GM21723 (cell line): ENCODE measurements around the gene ZNF524.
A peak's percentile ranks its signal among the peaks of the same experiment; 100 is the strongest.
"Not testable (repeated sequence)": the region's sequence is repeated elsewhere in the genome, so short reads cannot be mapped to it uniquely, and the experiment has no call there.

Source experiments
- ATAC-seq: cut with Tn5 transposase; IDR thresholded peaks from one replicate; pipeline ENCODE4 v1.9.1; 2021; ENCODE audit warnings: mild to moderate bottlenecking, moderate library complexity; ENCODE audit not compliant: unreplicated experiment

The ZNF524 gene

DNA sequence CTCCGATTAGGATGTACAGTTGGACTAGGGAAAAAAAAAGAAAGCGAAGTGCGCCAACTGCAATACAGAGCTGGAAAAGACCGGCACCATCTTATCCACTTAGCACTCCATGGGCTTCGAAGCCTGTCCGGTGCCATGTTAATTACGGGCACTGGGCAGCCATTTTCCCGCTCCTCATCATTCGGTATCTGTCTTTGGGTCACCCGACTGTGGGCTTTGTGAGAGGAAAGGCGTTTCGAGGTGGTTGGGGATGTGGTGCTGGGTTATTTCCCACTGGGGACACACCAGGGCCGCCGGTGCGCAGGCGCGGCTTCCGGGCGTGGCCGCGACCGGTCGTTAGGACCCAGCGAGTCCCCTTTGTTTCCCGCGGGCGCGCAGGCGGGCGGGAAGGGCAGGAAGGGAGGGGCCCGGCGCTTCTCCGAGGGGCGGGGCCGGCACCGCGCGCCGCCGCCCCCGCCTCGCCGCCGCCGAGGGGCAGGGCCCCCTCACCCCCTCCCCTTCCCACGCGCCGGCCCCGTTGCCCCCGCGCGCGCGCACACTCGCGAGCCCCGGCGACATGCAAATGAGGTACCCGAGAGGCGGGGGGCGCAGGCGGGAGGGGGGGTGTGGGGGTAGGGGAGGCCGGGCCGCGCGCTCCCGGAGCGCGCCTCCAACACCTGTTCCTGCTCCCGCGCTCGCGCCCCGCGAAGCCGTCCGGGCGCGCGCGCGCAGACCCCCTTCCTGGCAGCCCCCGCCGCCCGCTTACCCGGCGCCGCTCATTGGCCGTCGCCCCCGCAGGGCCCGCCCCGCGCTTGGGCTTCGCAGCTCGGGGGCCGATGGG, at the start of gene ZNF524:
ZNF524 (plus strand) TSS at position 447 of the 820 bp plus-strand sequence. CDS start 1,825 bp downstream, outside the sequence.
- peak; percentile 45 for ATAC-seq

DNA sequence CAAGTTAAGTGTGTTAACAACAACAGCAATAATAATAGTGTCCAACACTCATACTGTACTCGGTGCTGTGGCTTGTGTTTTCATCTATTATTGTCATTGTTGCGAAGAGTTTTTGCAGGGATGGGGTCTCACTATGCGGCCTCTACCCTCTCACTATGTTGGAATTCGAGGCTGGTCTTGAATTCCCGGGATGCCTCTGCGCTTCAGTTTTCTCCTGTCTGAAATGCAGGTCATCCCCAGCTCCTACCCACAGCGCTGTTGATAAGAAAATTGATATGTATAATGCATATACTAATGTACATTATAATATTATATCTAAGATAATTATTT, 49.8 kb upstream of the ZNF524 start:
- ATAC-seq = no peak

DNA sequence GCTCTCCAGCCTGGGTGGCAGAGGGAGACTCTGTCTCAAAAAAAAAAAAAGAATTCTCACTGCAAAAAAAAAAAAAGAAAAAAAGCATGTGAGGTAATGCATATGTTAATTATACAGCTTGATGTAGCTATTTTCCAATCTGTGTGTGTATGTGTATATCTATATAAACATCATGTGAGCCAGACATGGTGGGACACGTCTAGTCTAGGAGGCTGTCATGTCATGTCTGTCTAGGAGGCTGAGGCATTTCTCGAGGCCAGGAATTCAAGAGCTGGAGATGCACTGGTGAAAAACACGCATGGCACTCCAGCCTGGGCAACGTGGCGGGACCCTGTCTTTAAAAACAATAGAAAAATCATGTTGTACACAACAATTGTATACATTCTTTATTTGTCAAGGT, 47.9 kb upstream of the ZNF524 start:
- no peak for ATAC-seq

GRCh38 chr19:55552620-55553019, 47.5 kb upstream of the ZNF524 start:
- no peak for ATAC-seq

DNA sequence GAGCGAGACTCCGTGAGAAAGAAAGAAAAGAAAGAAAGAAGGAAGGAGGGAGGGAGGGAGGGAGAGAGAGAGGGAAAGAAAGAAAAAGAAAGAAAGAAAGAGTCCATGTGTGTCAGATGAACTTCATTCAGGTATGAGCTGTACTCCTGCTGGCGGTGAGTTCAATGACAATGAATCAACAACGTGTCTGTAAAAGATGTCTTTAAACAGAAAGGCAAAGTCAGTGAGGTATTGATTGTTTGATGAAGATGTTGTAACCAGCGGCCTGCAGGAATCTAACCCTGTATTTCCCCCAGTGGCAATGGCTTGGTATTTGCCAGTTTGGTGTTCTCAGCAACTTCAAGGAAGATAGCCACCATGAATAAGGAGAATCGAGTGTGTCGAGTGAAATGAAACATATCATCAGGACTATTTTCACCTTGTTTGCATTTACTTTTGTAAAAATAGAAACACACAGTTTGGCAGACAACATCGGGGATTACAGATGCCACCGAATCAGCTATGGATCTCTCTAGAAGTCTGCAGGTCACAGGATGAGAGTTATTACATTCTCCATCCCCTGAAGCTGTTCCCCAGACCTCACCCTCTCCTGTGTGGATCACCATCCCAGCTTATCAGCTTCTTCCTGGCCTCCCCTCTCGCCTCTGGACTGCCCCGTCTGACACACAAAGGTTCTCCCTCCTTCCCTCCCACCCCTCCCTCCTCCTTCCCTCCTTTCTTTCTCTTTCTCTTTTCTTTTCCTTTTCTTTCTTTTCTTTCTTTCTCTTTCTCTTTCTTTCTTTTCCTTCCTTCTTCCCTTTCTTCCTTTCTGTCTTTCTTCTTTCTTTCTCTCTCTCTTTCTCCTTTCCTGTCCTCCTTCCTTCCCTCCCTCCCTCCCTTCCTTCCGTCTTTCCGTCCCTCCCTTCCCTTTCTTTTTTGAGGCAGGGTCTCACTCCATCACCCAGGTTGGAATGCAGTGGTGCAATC, 46.6 kb upstream of the ZNF524 start:
- no peak for ATAC-seq

DNA sequence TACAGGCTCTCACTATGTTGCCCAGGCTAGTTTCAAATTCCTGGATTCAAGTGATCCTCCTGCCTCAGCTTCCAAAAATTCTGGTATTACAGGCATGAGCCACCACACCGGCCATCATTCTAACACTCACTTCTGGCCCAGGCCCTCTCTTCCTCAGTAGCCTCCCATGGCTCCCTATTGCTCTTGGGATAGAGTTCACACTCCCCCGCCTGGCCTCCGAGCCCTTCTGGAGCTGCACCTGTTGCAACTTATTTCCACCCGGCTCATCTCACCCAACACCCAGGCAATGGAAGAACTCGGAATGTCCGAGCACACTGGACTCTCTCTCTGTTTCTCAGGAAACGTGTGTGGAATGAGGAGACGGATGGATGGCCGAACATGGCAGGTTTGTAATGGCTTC, 45.8 kb upstream of the ZNF524 start:
- ATAC-seq = no peak

- ATAC-seq = no peak
Observed at GRCh38 chr19:55554741-55555152, 45.3 kb upstream of the ZNF524 start.

GRCh38 chr19:55559684-55560083, 40.4 kb upstream of the ZNF524 start:
- ATAC-seq = no peak

GRCh38 chr19:55563261-55563690, 36.8 kb upstream of the ZNF524 start:
- ATAC-seq = no peak

DNA sequence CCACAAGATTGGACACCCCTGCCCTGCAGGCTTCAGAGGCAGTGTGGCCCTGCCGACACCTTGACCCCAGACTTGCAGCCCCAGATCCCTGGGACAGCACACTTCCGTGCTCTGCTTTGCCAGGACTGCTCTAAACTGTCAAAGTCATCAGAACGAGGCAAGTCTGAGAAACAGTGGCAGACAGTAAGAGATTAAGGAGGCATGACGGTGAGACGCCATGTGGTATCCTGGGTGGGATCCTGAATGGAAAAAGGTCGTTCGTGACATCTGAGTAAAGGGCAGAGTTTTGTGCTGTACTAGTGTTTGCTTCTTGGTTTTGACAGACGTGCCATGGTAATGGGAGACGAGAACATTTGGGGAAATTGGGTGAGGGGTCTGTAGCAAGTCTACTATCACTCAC, 33.3 kb upstream of the ZNF524 start:
- ATAC-seq = no peak

GRCh38 chr19:55567708-55568328, 32.3 kb upstream of the ZNF524 start:
- no peak for ATAC-seq

- not testable (repeated sequence) for ATAC-seq
Observed at GRCh38 chr19:55569477-55569876, 30.6 kb upstream of the ZNF524 start.

DNA sequence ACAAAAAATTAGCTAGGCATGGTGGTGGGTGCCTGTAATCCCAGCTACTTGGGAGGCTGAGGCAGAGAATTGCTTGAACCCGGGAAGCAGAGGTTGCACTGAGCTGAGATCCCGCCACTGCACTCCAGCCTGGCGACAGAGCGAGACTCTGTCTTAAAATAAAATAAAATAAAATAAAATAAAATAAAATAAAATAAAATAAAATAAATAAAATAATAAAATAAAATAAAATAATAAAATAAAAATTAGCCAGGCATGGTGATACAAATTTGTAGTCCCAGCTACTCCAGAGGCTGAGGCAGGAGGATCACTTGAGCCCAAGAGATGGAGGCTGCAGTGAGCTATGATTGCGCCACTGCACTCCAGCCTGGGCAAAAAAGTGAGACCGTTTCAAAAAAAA, 26.2 kb upstream of the ZNF524 start:
- not testable (repeated sequence) for ATAC-seq

DNA sequence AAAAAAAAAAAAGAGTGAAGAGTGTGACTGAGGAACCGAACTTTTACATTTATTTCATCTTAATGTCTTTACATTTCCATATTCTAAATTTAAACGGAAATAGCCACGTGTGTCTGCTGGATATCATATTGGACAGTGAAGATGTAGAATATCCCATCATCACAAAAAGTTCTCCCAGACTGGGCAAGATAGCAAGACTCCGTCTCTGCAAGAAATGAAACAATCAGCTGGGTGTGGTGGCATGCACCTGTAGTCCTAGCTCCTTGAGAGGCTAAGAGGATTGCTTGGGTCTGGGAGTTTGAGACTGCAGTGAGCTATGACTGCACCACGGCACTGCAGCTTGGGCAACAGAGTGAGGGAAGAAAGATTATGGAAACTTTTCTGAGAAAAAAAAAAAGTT, 23.3 kb upstream of the ZNF524 start:
- no peak for ATAC-seq

DNA sequence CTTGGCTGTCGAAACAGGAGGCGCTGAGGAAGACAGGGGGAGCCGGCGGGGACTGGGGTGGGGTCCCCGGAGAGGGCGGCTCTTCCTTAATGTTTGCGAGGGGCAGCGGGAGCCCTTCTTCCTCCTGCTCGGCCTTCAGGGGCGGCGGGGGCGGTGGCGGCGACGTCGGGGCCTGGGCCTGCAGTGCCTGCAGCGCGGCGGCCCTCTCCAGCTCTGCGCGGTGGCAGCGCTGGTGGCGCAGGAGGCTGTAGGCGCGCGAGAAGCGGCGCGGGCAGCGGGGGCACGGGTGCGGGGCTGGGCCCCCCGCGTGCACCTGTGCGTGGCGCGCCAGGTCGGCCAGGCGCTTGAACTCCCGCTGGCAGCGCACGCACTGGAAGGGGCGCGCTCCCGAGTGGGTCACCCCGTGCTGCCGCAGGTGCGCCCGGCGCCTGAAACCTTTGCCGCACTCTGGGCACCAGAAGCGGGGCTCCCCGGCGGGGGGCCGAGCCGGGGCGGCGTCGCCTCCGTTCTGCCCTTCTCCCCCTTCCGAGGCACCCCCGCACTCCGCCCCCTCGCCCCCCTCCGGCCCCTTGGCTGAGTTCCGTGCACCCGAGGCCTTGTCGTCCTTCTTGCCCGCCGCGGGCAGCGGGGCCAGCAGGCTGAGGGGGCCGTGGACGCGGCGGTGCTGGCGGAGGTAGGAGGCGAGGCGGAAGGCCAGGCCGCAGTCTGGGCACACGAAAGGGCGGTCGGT, 21.9 kb upstream of the ZNF524 start:
- no peak for ATAC-seq

- no peak for ATAC-seq
Observed at GRCh38 chr19:55578761-55579747, 21.0 kb upstream of the ZNF524 start.

GRCh38 chr19:55579766-55580621, 20.1 kb upstream of the ZNF524 start:
- ATAC-seq = no peak

DNA sequence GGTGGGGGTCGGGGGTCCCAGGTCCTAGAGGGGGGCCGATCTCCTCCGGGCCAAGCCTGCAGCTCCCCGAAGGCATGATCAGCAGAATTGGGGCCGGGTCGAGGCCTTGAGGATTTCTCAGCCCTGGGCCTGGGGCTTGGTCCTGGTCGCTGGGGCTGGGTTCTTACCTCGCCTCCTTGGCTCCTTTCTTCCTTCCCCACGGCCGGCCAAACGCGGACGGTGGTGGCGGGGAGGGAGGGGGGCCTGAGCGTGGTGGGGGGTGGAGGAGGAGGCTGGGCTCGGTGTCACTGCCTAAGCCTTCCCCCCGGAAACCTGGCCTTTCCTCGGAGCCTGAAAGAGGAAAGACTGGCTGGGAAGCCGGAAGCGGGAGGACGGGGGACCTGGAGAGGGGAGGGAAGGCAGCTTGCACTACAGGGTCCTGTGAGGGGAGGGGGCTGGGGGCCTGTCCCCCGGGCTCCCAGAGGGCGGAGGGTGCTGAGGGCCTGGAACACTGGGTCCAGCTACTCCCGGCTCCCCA, 19.4 kb upstream of the ZNF524 start, which contains the start of gene ZNF579:
ZNF579 (minus strand) TSS at position 221 of the 517 bp plus-strand sequence. CDS start 1,209 bp downstream, outside the sequence.
- ATAC-seq = peak; percentile 70
